ENCODE measurements around the gene SFTA2. TPM values are rescaled to one million over a fixed set of nuclear protein-coding genes. Genes with fewer than 3 reads are reported as not detected.
"Not testable (repeated sequence)": the region's sequence is repeated elsewhere in the genome, so short reads cannot be mapped to it uniquely, and the experiment has no call there.

Gene SFTA2
- total RNA-seq, 1 donor from 2014 or later = not detected

DNA sequence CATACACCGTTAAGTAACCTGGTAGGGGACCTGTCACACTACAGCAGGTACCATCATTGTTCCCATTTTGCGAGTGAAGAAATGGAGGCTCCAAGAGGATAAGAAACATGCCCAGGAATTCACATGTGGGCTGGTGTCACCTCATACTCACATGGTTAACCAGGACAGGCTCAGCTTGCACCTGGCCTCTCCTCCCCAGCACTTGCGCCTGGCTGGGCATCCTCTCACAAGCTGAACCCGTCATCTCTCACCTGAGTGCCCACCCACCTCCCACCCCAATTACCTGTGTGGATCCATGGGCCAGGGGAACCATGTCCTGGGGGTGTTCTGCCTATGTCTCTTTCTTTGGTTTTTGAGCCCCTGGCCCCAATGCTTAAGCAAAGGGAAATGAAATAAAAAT, 1.5 kb downstream of the SFTA2 start:
- intact Hi-C loops (cut with DNase I) = no loop called here
- Histone ChIP-seq H3K36me3 (peaks cover 0 to 12% of the 10 kb centered on the region in 2 donors), H3K27me3 (no peaks in the 10 kb centered on the region), H3K27ac (no peak overlapping the region), H3K4me3 (no peak overlapping the region), H3K4me1 (no peaks in the 10 kb centered on the region), H3K9me3 (no peaks in the 10 kb centered on the region)
- DNase-seq (ENCODE audit: extremely low spot score in 2 of 2) = no peak
- TF ChIP-seq POLR2A (IDR thresholded peaks at IDR 0.05) = no peak
- TF ChIP-seq, protein P1, sequence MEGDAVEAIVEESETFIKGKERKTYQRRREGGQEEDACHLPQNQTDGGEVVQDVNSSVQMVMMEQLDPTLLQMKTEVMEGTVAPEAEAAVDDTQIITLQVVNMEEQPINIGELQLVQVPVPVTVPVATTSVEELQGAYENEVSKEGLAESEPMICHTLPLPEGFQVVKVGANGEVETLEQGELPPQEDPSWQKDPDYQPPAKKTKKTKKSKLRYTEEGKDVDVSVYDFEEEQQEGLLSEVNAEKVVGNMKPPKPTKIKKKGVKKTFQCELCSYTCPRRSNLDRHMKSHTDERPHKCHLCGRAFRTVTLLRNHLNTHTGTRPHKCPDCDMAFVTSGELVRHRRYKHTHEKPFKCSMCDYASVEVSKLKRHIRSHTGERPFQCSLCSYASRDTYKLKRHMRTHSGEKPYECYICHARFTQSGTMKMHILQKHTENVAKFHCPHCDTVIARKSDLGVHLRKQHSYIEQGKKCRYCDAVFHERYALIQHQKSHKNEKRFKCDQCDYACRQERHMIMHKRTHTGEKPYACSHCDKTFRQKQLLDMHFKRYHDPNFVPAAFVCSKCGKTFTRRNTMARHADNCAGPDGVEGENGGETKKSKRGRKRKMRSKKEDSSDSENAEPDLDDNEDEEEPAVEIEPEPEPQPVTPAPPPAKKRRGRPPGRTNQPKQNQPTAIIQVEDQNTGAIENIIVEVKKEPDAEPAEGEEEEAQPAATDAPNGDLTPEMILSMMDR (IDR thresholded peaks at IDR 0.05) = no peak
- no peak for TF ChIP-seq POLR2AphosphoS5 (IDR thresholded peaks at IDR 0.05; ENCODE audit: insufficient read depth in 1 of 2, low read depth in 1 of 2)

DNA sequence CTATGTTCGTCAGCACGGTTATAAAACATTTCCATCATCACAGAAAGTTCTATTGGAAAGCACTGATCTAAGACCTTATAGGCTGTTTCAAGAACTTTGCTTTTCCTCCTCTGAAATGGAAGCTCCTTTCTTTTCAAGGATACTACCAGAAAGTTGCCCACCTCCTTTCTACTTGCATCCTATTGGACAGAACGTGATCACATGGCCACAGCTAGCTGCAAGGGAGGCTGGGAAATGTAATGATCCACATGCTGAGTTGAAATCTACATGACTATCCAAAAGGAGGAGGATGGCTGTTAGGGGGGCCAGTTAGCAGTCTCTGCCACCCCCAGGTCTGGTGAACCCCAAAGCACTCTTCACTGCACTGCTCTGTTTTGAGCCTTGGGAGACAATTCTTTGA, 3.3 kb downstream of the SFTA2 start:
- Histone ChIP-seq H3K27me3 (no peaks in the 10 kb centered on the region), H3K9me3 (no peaks in the 10 kb centered on the region), H3K36me3 (peaks cover 0 to 22% of the 10 kb centered on the region in 2 donors), H3K4me1 (no peaks in the 10 kb centered on the region), H3K27ac (no peak overlapping the region), H3K4me3 (no peak overlapping the region)
- intact Hi-C loops (cut with DNase I) = no loop called here
- TF ChIP-seq, protein P1 (IDR thresholded peaks at IDR 0.05) = no peak
- TF ChIP-seq POLR2AphosphoS5 (IDR thresholded peaks at IDR 0.05; ENCODE audit: insufficient read depth in 1 of 2, low read depth in 1 of 2) (no peak), POLR2A (IDR thresholded peaks at IDR 0.05) (no peak)
- DNase-seq (ENCODE audit: extremely low spot score in 2 of 2) = no peak

DNA sequence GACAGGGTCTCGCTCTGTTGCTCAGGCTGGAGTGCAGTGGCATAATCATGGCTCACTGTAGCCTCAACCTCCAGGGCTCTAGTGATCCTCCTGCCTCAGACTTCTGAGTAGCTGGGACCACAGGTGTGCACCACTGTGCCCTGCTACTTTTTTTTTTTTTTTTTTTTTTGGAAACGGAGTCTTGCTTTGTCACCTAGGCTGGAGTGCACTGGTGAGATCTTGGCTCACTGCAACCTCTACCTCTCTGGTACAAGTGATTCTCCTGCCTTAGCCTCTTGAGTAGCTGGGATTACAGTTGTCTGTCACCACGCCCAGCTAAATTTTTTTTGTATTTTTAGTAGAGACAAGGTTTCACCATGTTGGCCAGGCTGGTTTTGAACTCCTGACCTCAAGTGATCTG, 4.9 kb downstream of the SFTA2 start:
- H3K4me3 ChIP-seq; H3K9me3 ChIP-seq; H3K27me3 ChIP-seq; H3K4me1 ChIP-seq; intact Hi-C loops (cut with DNase I); DNase-seq (ENCODE audit: extremely low spot score in 2 of 2); H3K27ac ChIP-seq: not testable (repeated sequence)
- peaks cover 0 to 36% of the 10 kb centered on the region in 2 donors for H3K36me3 ChIP-seq
- TF ChIP-seq POLR2AphosphoS5 (IDR thresholded peaks at IDR 0.05; ENCODE audit: insufficient read depth in 1 of 2, low read depth in 1 of 2) = peak in 1 of 2 donors; percentile 5

DNA sequence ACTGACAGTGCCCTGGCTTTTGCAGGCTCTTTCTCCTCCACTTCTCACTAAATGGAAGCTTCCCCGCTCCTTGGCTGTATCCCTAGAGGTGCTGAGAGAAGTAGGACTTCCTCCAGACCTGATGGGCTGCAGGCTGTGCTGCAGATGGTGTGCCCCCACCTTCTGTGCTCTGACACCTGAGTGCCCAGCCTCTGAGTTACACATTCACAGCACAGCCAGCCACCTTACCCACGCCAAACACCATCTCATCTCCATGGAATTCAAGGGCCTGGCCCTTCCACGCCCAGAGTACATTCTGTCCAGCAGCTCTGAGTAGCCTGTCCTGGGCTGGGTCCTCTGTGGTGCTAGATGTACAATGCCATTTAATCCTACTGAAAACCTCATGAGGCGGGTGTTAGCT, 5.3 kb downstream of the SFTA2 start:
- Histone ChIP-seq H3K27me3 (no peaks in the 10 kb centered on the region), H3K27ac (peak overlapping the region; percentile 23), H3K36me3 (peaks cover 0 to 40% of the 10 kb centered on the region in 2 donors), H3K9me3 (no peaks in the 10 kb centered on the region), H3K4me3 (no peak overlapping the region), H3K4me1 (no peaks in the 10 kb centered on the region)
- DNase-seq (ENCODE audit: extremely low spot score in 2 of 2) = no peak
- TF ChIP-seq POLR2A (IDR thresholded peaks at IDR 0.05) (no peak), POLR2AphosphoS5 (IDR thresholded peaks at IDR 0.05; ENCODE audit: insufficient read depth in 1 of 2, low read depth in 1 of 2) (peak in 1 of 2 donors; percentile 8)
- intact Hi-C loops (cut with DNase I) = no loop called here

DNA sequence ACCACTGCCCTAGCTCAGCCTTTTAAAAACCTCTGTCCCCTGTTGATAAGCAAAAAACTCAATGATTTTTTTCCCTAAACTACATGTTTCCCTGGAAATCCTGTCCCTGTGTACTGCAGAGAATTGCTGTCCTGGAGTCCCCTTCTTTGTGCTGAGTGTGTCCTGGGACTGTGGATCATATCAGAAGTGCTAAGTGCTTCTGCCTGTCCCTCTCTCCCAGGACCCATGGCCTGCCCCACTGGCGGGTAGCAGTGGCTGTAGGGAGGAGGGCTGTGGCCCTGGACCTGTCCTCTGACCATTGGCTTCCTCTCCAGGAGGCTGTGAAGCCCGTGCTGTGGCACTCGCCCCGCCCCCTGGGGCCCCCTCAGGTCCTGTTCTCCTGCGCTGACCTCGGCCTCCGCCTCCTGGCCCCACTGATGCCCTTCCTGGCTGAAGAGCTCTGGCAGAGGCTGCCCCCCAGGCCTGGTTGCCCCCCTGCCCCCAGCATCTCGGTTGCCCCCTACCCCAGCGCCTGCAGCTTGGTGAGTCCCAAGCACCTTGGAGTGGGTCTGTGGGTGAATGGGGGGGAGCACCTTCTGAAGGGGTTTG, 7.8 kb downstream of the SFTA2 start:
- not testable (repeated sequence) for H3K27me3 ChIP-seq; H3K27ac ChIP-seq; H3K4me1 ChIP-seq; H3K9me3 ChIP-seq; DNase-seq (ENCODE audit: extremely low spot score in 2 of 2); H3K4me3 ChIP-seq
- H3K36me3 ChIP-seq = peaks cover 0 to 61% of the 10 kb centered on the region in 2 donors
- intact Hi-C loops (cut with DNase I) = loop anchor here (5.0 kb wide), 1 partner anchor 143 kb away; no protein-coding TSS in a partner anchor

DNA sequence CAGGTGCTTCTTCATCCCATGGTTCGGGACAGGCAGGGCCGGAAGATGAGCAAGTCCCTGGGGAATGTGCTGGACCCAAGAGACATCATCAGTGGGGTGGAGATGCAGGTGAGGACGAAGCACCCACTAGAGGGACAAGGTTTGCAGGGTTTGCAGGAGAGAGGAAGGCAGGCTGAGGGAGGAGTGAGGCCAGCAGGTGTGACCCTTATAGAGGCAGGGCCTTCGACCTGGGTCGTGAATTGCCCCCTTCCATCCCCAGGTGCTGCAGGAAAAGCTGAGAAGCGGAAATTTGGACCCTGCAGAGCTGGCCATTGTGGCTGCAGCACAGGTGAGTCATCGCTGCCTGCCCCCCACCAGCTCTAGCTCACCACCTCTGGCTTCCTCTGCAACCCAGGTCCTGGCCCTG, 9.5 kb downstream of the SFTA2 start:
- no peak for DNase-seq (ENCODE audit: extremely low spot score in 2 of 2)
- H3K4me3 ChIP-seq = no peak overlapping the region
- H3K27ac ChIP-seq = no peak overlapping the region
- H3K9me3 ChIP-seq = no peaks in the 10 kb centered on the region
- H3K27me3 ChIP-seq = no peaks in the 10 kb centered on the region
- TF ChIP-seq, protein P1 (IDR thresholded peaks at IDR 0.05) = no peak
- no peak for TF ChIP-seq POLR2AphosphoS5 (IDR thresholded peaks at IDR 0.05; ENCODE audit: insufficient read depth in 1 of 2, low read depth in 1 of 2)
- H3K4me1 ChIP-seq = no peaks in the 10 kb centered on the region
- peaks cover 0 to 65% of the 10 kb centered on the region in 2 donors for H3K36me3 ChIP-seq
- intact Hi-C loops (cut with DNase I) = loop anchor here (5.0 kb wide), 1 partner anchor 145 kb away; no protein-coding TSS in a partner anchor

Data from vagina (tissue), 2 donors.